Epithelial cell of esophagus (primary cell): ENCODE results near the gene PIGU.
A peak's percentile ranks its signal among the peaks of the same experiment; 100 is the strongest.

Source experiments
- DNase-seq: peaks from one replicate; pipeline ENCODE4 v3.0.0; 2010; ENCODE audit warnings: low read depth
- H3K4me3 ChIP-seq: 2 replicates; pipeline ENCODE4 v1.5.1; 2011; ENCODE audit warnings: mild to moderate bottlenecking, low read length, control low read depth
- CTCF ChIP-seq: IDR thresholded peaks from 2 replicates; pipeline ENCODE4 v1.5.1; 2011; ENCODE audit warnings: low read depth, mild to moderate bottlenecking, low read length, control low read depth, inconsistent platforms; ENCODE audit not compliant: insufficient read depth; ENCODE audit errors: missing control alignments

PIGU gene

DNA sequence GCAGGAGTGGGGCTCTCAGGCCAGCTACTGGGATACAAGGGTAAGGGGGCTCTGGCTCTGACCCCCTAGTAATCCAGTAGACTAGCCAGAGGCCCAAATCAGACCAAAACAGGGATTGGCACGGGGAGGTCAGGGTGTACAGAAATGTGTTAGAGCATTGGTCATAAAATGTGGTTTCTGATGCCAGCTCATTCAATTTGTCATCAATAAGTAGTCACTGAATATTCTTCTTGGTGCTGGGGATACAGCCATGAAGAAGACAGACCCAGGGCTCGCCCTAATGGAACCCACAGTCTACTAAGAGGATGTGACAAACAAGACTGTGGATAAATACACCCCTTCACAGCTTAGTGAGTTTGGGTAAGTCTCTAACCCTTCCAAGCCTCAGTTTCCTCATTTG lies 107.3 kb downstream of the PIGU start:
- no peak for DNase-seq
- TF ChIP-seq CTCF, result no peak

GRCh38 chr20:34567892-34568865 lies 108.7 kb downstream of the PIGU start:
- DNase-seq, result no peak
- H3K4me3 ChIP-seq, result no peak overlapping the region
- no peak for TF ChIP-seq CTCF

More for the DNA sequence above, 107.3 kb downstream of the PIGU start:
- no peak overlapping the region for H3K4me3 ChIP-seq

DNA sequence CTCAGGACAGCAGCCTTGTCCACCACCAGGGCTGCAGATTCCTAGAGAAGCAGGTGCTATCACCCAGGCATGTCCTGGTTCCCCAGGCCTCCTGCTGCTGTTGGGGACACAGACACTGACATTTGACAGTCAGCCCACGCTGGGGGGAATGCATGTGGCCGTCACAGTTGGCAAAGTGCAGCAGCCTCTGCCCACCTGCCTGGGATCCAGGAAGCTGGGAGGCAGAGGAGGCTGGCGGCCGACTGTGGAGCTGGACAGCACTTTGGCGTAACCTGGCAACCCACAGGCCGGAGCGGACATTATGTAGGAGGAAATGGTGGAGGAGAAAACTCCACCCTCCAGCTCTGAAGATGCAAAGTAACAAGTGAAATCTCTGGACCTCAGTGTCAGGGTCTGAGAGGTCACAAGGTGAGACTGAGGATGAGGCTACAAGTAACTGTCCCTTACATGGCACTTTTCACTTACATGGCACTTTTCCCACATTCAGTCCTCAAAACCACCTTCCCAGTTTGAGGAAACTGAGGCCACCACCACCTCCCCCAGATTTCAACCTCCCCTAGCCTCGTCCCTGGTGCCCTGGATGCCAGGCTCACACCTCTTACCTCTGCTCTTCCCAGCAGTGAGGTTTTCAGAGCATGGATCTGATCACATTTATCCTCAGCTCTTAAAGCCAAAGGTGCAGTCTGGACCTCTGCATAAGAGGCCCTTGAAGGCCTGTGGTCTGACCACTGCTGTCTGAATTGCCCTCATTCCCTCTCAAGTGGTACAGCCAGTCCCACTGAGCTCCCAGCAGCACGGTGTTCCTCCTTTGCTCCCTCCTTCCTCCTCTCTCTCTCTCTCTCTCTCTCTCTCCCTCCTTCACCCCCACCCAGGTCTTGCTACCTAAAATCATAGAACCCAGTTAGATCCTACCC lies 109.7 kb downstream of the PIGU start:
- TF ChIP-seq CTCF, result no peak
- H3K4me3 ChIP-seq, result no peak overlapping the region
- no peak for DNase-seq

GRCh38 chr20:34564833-34565232 lies 112.1 kb downstream of the PIGU start:
- no peak for DNase-seq
- TF ChIP-seq CTCF, result no peak
- no peak overlapping the region for H3K4me3 ChIP-seq

DNA sequence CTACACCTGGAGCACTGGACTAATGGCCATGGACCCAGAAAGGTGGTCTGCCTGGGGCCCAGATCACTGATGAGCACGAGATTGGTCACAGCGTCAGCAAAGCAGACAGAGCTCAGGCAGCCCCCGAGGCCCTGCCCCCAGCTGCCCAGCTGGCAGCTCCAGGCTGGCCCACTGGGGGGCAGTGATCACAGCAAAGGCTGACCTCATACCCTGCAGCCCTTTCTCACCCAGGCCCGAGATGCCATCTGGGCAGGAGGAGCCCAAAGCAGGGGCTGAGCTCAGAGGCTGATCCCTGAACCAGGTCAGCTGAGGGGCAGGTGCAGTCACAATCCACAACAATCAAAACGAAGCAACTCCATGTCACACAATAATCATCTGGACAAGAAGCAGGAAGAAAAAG lies 114.3 kb downstream of the PIGU start:
- DNase-seq, result no peak
- H3K4me3 ChIP-seq, result no peak overlapping the region
- TF ChIP-seq CTCF, result peak; percentile 26

- TF ChIP-seq CTCF, result no peak
- no peak overlapping the region for H3K4me3 ChIP-seq
- DNase-seq, result no peak
Observed at GRCh38 chr20:34561661-34562060, 115.2 kb downstream of the PIGU start.
